SK-N-SH (cell line): Measurements from ENCODE around the gene LYZL6. TPM values are rescaled to one million over a fixed set of nuclear protein-coding genes. Genes with fewer than 3 reads are reported as not detected.

Experiments used
- CTCF ChIA-PET: fragments of 300-600, 350-600 bp; formaldehyde crosslinking; extraction: SDS; loops from one replicate; lab custom pipeline; 2021; lab: Yijun Ruan, JAX
- POLR2A ChIA-PET: fragments of 350-600 bp; sonication (Branson Sonifier 250); formaldehyde crosslinking; extraction: SDS; loops from one replicate; lab custom pipeline; 2020; ENCODE audit warnings: antibody characterized with exemption, inconsistent platforms; lab: Yijun Ruan, JAX
- DNase-seq: peaks from one replicate; pipeline ENCODE4 v3.0.0; 2012
- H2AFZ ChIP-seq: fragments of 200-600 bp; sonication (generic); 2 replicates; pipeline ENCODE4 v1.8.1; 2016; ENCODE audit warnings: antibody characterized with exemption, mild to moderate bottlenecking, low read depth
- H3F3A ChIP-seq: fragments of 200-600 bp; sonication (generic); replicated peaks from 2 replicates; pipeline ENCODE3; 2016; ENCODE audit warnings: antibody characterized with exemption, mild to moderate bottlenecking; ENCODE audit not compliant: insufficient read depth
- H3K27ac ChIP-seq, 2 experiments: fragments of 200-500 bp in 1 of 2; fragments of 200-600 bp in 1 of 2; sonication (Bioruptor generic) in 1 of 2; sonication (generic), shearing (Covaris generic) in 1 of 2; 2 replicates each; pipeline versions ENCODE4 v1.5.1 to v1.6.1; 2014 to 2016; ENCODE audit warnings: low read depth in 2 of 2, inconsistent platforms in 1 of 2, low read length in 1 of 2, mild to moderate bottlenecking in 1 of 2, mixed read lengths in 1 of 2
- H3K27me3 ChIP-seq: fragments of 200-600 bp; sonication (generic), shearing (Covaris generic); 2 replicates; pipeline ENCODE4 v1.6.1; 2016; ENCODE audit warnings: mixed run types; ENCODE audit not compliant: insufficient read depth
- H3K36me3 ChIP-seq, 2 experiments: fragments of 200-500 bp in 1 of 2; fragments of 200-600 bp in 1 of 2; sonication (Bioruptor generic) in 1 of 2; sonication (generic) in 1 of 2; replicated peaks in 1 of 2; 2 replicates each; pipeline versions ENCODE3 to v1.5.1; 2014 to 2016; ENCODE audit warnings: low read length in 1 of 2, mild to moderate bottlenecking in 1 of 2; ENCODE audit not compliant: insufficient read depth in 2 of 2, control insufficient read depth in 1 of 2
- H3K4me1 ChIP-seq, 2 experiments: fragments of 200-500 bp in 1 of 2; fragments of 200-600 bp in 1 of 2; sonication (Bioruptor generic) in 1 of 2; sonication (generic), shearing (Covaris generic) in 1 of 2; 2 replicates each; pipeline versions ENCODE4 v1.5.1 to v1.6.1; 2014 to 2016; ENCODE audit warnings: low read depth in 1 of 2, low read length in 1 of 2, mixed run types in 1 of 2; ENCODE audit not compliant: insufficient read depth in 2 of 2, control insufficient read depth in 1 of 2
- H3K4me2 ChIP-seq: fragments of 200-600 bp; sonication (generic), shearing (Covaris generic); 2 replicates; pipeline ENCODE4 v1.6.1; 2017; ENCODE audit warnings: mixed run types
- H3K4me3 ChIP-seq, 2 experiments: fragments of 200-500 bp in 1 of 2; fragments of 200-600 bp in 1 of 2; sonication (Bioruptor generic) in 1 of 2; sonication (generic), shearing (Covaris generic) in 1 of 2; 2 replicates each; pipeline versions ENCODE4 v1.5.1 to v1.8.1; 2014 to 2016; ENCODE audit warnings: low read depth in 2 of 2, inconsistent platforms in 1 of 2, low read length in 1 of 2, mild to moderate bottlenecking in 1 of 2, mixed read lengths in 1 of 2, moderate library complexity in 1 of 2
- H3K79me2 ChIP-seq: fragments of 200-600 bp; sonication (generic); 2 replicates; pipeline ENCODE4 v1.8.1; 2017; ENCODE audit warnings: mild to moderate bottlenecking; ENCODE audit not compliant: insufficient read depth
- H3K9ac ChIP-seq: fragments of 200-600 bp; sonication (generic); 2 replicates; pipeline ENCODE4 v1.6.1; 2017; ENCODE audit warnings: mixed run types
- H3K9me2 ChIP-seq: fragments of 200-600 bp; sonication (generic); 2 replicates; pipeline ENCODE4 v1.6.1; 2017; ENCODE audit warnings: mixed run types
- H3K9me3 ChIP-seq: fragments of 200-600 bp; sonication (generic); 2 replicates; pipeline ENCODE4 v1.6.1; 2017; ENCODE audit warnings: mixed run types, mild to moderate bottlenecking, moderate library complexity
- H4K20me1 ChIP-seq: fragments of 200-600 bp; sonication (generic); 2 replicates; pipeline ENCODE4 v1.6.1; 2017; ENCODE audit warnings: mild to moderate bottlenecking, mixed run types; ENCODE audit not compliant: insufficient read depth
- ELF1 ChIP-seq: IDR thresholded peaks from 2 replicates; pipeline ENCODE4 v1.4.0; 2012
- EP300 ChIP-seq, 2 experiments: IDR thresholded peaks; 2 replicates each; pipeline versions ENCODE4 v1.4.0 to v1.6.1; 2012; ENCODE audit warnings: borderline replicate concordance in 1 of 2, low read depth in 1 of 2, low read length in 1 of 2
- FOXJ3 ChIP-seq: sonication (generic); formaldehyde crosslinking; IDR thresholded peaks from 2 replicates; pipeline ENCODE4 v1.5.1; 2020; ENCODE audit warnings: mild to moderate bottlenecking, missing genetic modification reagents
- GABPA ChIP-seq: IDR thresholded peaks from 2 replicates; pipeline ENCODE4 v1.4.0; 2012; ENCODE audit warnings: low read depth, mild to moderate bottlenecking
- NFIC ChIP-seq: IDR thresholded peaks from 2 replicates; pipeline ENCODE4 v1.4.0; 2012; ENCODE audit warnings: borderline replicate concordance
- NRF1 ChIP-seq: IDR thresholded peaks from 2 replicates; pipeline ENCODE4 v1.6.1; 2012; ENCODE audit warnings: low read depth, mild to moderate bottlenecking, low read length
- RAD21 ChIP-seq: IDR thresholded peaks from 2 replicates; pipeline ENCODE4 v1.6.1; 2012; ENCODE audit warnings: mild to moderate bottlenecking, low read length
- RFX5 ChIP-seq: IDR thresholded peaks from 2 replicates; pipeline ENCODE4 v1.6.1; 2012; ENCODE audit warnings: mild to moderate bottlenecking, improper control_type of control experiment, low read length
- SIN3A ChIP-seq: IDR thresholded peaks from 2 replicates; pipeline ENCODE4 v1.6.1; 2012; ENCODE audit warnings: low read depth, mild to moderate bottlenecking, low read length, moderate library complexity, borderline replicate concordance
- SMC3 ChIP-seq: IDR thresholded peaks from 2 replicates; pipeline ENCODE4 v1.6.1; 2012; ENCODE audit warnings: low read depth, low read length, improper control_type of control experiment
- TEAD4 ChIP-seq: IDR thresholded peaks from 2 replicates; pipeline ENCODE4 v1.4.0; 2012; ENCODE audit warnings: mild to moderate bottlenecking, borderline replicate concordance; ENCODE audit not compliant: insufficient read depth
- WGBS: methylation state at CpG from one replicate; pipeline ENCODE4 v1.1.6; 2017; ENCODE audit warnings: low lambda C conversion rate; 5-methylcytosine and 5-hydroxymethylcytosine counted together
- polyA plus RNA-seq, 3 experiments: library from polyadenylated mRNA; depleted of rRNA; stranded (reverse); fragments of >200 nt; gene quantifications; 2 replicates each; pipeline ENCODE4 v1.2.3, GENCODE V29; 2012
- TF ChIP-seq, protein P1 (sequence below): IDR thresholded peaks from 2 replicates; pipeline ENCODE4 v1.4.0; 2012; ENCODE audit warnings: low read depth, borderline replicate concordance
- TF ChIP-seq, protein P2 (sequence below): IDR thresholded peaks from 2 replicates; pipeline ENCODE4 v1.6.1; 2012; ENCODE audit warnings: mild to moderate bottlenecking, low read depth, low read length, moderate library complexity
- TF ChIP-seq, protein P3 (sequence below): IDR thresholded peaks from 2 replicates; pipeline ENCODE4 v1.4.0; 2012; ENCODE audit warnings: low read depth, borderline replicate concordance
- TF ChIP-seq, protein P4 (sequence below): IDR thresholded peaks from 2 replicates; pipeline ENCODE4; 2012
- TF ChIP-seq, protein P5 (sequence below): fragments of 150-350 bp; IDR thresholded peaks from 2 replicates; pipeline ENCODE4 v1.6.1; 2016; ENCODE audit warnings: mild to moderate bottlenecking, low read depth, low read length

LYZL6 gene
- polyA plus RNA-seq, 1 of the 3 experiments (the other 2 are of a cell fraction): not detected

DNA sequence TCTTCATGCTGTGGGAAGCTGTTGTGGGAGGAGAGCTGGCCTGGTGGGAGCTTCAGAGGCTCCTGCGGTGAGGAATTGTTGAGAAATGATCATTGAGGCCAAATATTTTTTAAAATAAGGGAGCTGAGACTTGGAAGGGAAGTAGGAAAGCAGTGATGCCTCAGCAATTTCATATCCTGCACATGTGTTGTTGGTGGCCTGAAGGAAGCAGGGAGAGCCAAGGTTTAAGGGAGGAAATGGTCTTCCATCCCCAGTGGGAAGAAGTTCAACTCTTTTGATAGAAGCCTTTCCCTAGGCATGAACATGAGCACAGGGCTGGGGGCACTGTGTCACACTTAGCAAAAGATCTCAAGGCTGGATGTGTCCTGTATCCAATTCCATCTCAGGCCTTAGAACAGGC, 43.1 kb upstream of the LYZL6 start, which contains the start of gene CCL14:
TSS of gene CCL14 (minus strand) at position 87 of the 400 bp plus-strand sequence. CDS start at position 7, 80 bp downstream.
- H3K79me2 ChIP-seq: no peaks in the 10 kb centered on the region
- H3K4me1 ChIP-seq: no peaks in the 10 kb centered on the region
- POLR2A ChIA-PET: no interaction called here
- H3K36me3 ChIP-seq: no peaks in the 10 kb centered on the region
- no peaks in the 10 kb centered on the region for H3K9me3 ChIP-seq
- H3F3A ChIP-seq: no peaks in the 10 kb centered on the region
- no peaks in the 10 kb centered on the region for H4K20me1 ChIP-seq
- no peak within 1 kb of the TSS for H3K27ac ChIP-seq
- H3K9me2 ChIP-seq: no peaks in the 10 kb centered on the region
- peaks cover 36% of the 10 kb centered on the region; the same call in 1 of the 2 replicates for H3K27me3 ChIP-seq
- H2AFZ ChIP-seq: no peak within 1 kb of the TSS
- CTCF ChIA-PET: interaction anchor here (0.8 to 2.2 kb wide), 2 partner anchors 17 to 86 kb away, joined by 4 read pairs; no protein-coding TSS in a partner anchor
- TF ChIP-seq, protein P1, sequence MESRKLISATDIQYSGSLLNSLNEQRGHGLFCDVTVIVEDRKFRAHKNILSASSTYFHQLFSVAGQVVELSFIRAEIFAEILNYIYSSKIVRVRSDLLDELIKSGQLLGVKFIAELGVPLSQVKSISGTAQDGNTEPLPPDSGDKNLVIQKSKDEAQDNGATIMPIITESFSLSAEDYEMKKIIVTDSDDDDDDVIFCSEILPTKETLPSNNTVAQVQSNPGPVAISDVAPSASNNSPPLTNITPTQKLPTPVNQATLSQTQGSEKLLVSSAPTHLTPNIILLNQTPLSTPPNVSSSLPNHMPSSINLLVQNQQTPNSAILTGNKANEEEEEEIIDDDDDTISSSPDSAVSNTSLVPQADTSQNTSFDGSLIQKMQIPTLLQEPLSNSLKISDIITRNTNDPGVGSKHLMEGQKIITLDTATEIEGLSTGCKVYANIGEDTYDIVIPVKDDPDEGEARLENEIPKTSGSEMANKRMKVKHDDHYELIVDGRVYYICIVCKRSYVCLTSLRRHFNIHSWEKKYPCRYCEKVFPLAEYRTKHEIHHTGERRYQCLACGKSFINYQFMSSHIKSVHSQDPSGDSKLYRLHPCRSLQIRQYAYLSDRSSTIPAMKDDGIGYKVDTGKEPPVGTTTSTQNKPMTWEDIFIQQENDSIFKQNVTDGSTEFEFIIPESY: no peak
- TF ChIP-seq NFIC (no peak), SIN3A (no peak)
- no peak within 1 kb of the TSS for H3K4me3 ChIP-seq
- no peak within 1 kb of the TSS for H3K9ac ChIP-seq
- no peak for DNase-seq
- H3K4me2 ChIP-seq: no peak within 1 kb of the TSS
- WGBS: 0% methylated on average over 1 of the region's 1 CpG

DNA sequence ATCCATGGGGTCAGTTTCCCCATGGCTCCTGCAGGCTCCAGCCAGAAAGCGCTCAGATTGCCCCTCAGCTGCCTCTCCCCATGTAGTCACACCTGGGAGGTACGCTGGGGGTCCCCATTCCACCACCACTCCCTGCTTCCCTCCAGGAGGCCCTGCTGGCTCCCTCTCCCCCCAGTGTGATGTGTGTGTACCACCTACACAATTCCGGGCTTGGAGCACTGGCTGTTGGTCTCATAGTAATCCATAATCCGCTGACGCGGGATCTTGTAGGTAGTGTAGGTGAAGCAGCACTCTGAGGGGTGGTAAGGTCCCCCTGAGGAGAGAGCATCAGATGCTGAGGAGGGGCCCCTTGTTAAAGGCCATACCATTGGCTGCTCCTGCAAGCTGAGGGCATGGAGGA, 40.6 kb upstream of the LYZL6 start:
- no peak for DNase-seq
- no peak overlapping the region for H2AFZ ChIP-seq
- no peaks in the 10 kb centered on the region for H3K4me1 ChIP-seq
- H3K4me2 ChIP-seq: no peak overlapping the region
- no peak overlapping the region for H3K9ac ChIP-seq
- peaks cover 41% of the 10 kb centered on the region; the same call in 1 of the 2 replicates for H3K27me3 ChIP-seq
- H3K9me3 ChIP-seq: no peaks in the 10 kb centered on the region
- ChIA-PET POLR2A (no interaction called here), CTCF (interaction anchor here (0.5 kb wide), 1 partner anchor 67 kb away, joined by 3 read pairs; no protein-coding TSS in a partner anchor)
- H3K4me3 ChIP-seq: no peak overlapping the region
- no peaks in the 10 kb centered on the region for H3K79me2 ChIP-seq
- 21% methylated on average over 6 of the region's 6 CpGs for WGBS
- H3F3A ChIP-seq: no peaks in the 10 kb centered on the region
- no peaks in the 10 kb centered on the region for H4K20me1 ChIP-seq
- H3K27ac ChIP-seq: no peak overlapping the region
- H3K9me2 ChIP-seq: no peaks in the 10 kb centered on the region
- TF ChIP-seq EP300 (IDR thresholded peaks at IDR 0.05; ENCODE audit: borderline replicate concordance in 1 of 2, low read depth in 1 of 2, low read length in 1 of 2) (no peak), TEAD4 (no peak), GABPA (no peak), RFX5 (no peak), FOXJ3 (CRISPR knock-in tag) (no peak), SMC3 (no peak), NRF1 (no peak), SIN3A (no peak), RAD21 (no peak), ELF1 (no peak)
- TF ChIP-seq, protein P2, sequence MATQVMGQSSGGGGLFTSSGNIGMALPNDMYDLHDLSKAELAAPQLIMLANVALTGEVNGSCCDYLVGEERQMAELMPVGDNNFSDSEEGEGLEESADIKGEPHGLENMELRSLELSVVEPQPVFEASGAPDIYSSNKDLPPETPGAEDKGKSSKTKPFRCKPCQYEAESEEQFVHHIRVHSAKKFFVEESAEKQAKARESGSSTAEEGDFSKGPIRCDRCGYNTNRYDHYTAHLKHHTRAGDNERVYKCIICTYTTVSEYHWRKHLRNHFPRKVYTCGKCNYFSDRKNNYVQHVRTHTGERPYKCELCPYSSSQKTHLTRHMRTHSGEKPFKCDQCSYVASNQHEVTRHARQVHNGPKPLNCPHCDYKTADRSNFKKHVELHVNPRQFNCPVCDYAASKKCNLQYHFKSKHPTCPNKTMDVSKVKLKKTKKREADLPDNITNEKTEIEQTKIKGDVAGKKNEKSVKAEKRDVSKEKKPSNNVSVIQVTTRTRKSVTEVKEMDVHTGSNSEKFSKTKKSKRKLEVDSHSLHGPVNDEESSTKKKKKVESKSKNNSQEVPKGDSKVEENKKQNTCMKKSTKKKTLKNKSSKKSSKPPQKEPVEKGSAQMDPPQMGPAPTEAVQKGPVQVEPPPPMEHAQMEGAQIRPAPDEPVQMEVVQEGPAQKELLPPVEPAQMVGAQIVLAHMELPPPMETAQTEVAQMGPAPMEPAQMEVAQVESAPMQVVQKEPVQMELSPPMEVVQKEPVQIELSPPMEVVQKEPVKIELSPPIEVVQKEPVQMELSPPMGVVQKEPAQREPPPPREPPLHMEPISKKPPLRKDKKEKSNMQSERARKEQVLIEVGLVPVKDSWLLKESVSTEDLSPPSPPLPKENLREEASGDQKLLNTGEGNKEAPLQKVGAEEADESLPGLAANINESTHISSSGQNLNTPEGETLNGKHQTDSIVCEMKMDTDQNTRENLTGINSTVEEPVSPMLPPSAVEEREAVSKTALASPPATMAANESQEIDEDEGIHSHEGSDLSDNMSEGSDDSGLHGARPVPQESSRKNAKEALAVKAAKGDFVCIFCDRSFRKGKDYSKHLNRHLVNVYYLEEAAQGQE: no peak
- TF ChIP-seq, protein P3, sequence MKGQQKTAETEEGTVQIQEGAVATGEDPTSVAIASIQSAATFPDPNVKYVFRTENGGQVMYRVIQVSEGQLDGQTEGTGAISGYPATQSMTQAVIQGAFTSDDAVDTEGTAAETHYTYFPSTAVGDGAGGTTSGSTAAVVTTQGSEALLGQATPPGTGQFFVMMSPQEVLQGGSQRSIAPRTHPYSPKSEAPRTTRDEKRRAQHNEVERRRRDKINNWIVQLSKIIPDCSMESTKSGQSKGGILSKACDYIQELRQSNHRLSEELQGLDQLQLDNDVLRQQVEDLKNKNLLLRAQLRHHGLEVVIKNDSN: no peak
- TF ChIP-seq, protein P4, sequence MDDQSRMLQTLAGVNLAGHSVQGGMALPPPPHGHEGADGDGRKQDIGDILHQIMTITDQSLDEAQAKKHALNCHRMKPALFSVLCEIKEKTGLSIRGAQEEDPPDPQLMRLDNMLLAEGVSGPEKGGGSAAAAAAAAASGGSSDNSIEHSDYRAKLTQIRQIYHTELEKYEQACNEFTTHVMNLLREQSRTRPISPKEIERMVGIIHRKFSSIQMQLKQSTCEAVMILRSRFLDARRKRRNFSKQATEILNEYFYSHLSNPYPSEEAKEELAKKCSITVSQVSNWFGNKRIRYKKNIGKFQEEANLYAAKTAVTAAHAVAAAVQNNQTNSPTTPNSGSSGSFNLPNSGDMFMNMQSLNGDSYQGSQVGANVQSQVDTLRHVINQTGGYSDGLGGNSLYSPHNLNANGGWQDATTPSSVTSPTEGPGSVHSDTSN: no peak
- TF ChIP-seq, protein P5, sequence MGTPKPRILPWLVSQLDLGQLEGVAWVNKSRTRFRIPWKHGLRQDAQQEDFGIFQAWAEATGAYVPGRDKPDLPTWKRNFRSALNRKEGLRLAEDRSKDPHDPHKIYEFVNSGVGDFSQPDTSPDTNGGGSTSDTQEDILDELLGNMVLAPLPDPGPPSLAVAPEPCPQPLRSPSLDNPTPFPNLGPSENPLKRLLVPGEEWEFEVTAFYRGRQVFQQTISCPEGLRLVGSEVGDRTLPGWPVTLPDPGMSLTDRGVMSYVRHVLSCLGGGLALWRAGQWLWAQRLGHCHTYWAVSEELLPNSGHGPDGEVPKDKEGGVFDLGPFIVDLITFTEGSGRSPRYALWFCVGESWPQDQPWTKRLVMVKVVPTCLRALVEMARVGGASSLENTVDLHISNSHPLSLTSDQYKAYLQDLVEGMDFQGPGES: no peak
- no peaks in the 10 kb centered on the region for H3K36me3 ChIP-seq
